ENCODE results near the gene IFNGR2.

GRCh38 chr21:33359446-33359845 is 43.8 kb upstream of the IFNGR2 start:
- TF ChIP-seq, protein P1, sequence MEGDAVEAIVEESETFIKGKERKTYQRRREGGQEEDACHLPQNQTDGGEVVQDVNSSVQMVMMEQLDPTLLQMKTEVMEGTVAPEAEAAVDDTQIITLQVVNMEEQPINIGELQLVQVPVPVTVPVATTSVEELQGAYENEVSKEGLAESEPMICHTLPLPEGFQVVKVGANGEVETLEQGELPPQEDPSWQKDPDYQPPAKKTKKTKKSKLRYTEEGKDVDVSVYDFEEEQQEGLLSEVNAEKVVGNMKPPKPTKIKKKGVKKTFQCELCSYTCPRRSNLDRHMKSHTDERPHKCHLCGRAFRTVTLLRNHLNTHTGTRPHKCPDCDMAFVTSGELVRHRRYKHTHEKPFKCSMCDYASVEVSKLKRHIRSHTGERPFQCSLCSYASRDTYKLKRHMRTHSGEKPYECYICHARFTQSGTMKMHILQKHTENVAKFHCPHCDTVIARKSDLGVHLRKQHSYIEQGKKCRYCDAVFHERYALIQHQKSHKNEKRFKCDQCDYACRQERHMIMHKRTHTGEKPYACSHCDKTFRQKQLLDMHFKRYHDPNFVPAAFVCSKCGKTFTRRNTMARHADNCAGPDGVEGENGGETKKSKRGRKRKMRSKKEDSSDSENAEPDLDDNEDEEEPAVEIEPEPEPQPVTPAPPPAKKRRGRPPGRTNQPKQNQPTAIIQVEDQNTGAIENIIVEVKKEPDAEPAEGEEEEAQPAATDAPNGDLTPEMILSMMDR (IDR thresholded peaks at IDR 0.05): no peak
- no peak for TF ChIP-seq POLR2A (IDR thresholded peaks at IDR 0.05)
- no peak for TF ChIP-seq POLR2AphosphoS5 (IDR thresholded peaks at IDR 0.05)
